ENCODE data around the gene REEP6. TPM values are rescaled to one million over a fixed set of nuclear protein-coding genes. Genes with fewer than 3 reads are reported as not detected.

Gene REEP6
- total RNA-seq, 1 experiment from 2014 or later, result 9.2 TPM

- no peak for DNase-seq (ENCODE audit: low read depth, low spot score)
- no TSS peak for BruUV-seq (replicated peaks)
- Histone ChIP-seq H3K36me3 (ENCODE audit: control insufficient read depth, insufficient read depth, low read length) (no peaks in the 10 kb centered on the region; the same call in 1 of the 2 replicates), H3K27ac (ENCODE audit: low read length) (no peak overlapping the region), H3K9me3 (ENCODE audit: control insufficient read depth, insufficient read depth, low read depth, low read length) (no peaks in the 10 kb centered on the region), H3K4me3 (ENCODE audit: low read depth in 2 of 2, low read length in 2 of 2) (no peak overlapping the region), H3K4me1 (ENCODE audit: control insufficient read depth, insufficient read depth, low read length) (peaks cover 4% of the 10 kb centered on the region), H3K27me3 (ENCODE audit: control insufficient read depth, insufficient read depth, low read length) (no peaks in the 10 kb centered on the region)
- ATAC-seq, result no peak
- POLR2A ChIA-PET, result no interaction called here
- CTCF ChIA-PET, result no interaction called here
- in situ Hi-C loops (cut with HindIII; ENCODE audit: low pct_unique_long_range_greater_than_20kb, low sequenced_read_pairs) (no loop called here), intact Hi-C loops (cut with micrococcal nuclease; ENCODE audit: unreplicated experiment) (no loop called here)
- TF ChIP-seq REST (IDR thresholded peaks at IDR 0.05; ENCODE audit: insufficient read depth in 1 of 2, low read depth in 2 of 2, low read length in 1 of 2) (no peak), POLR2AphosphoS5 (IDR thresholded peaks at IDR 0.05; ENCODE audit: low read depth, low read length) (no peak), SIN3A (IDR thresholded peaks at IDR 0.05; ENCODE audit: borderline replicate concordance, insufficient read depth, low read depth, low read length) (no peak), TCF7L2 (IDR thresholded peaks at IDR 0.05; ENCODE audit: low read depth, low read length) (no peak), CTCF (IDR thresholded peaks at IDR 0.05) (no peak)
These were observed 9.1 kb upstream of the REEP6 start for GRCh38 chr19:1481893-1482360.

GRCh38 chr19:1482361-1483130 is 8.4 kb upstream of the REEP6 start:
- ChIA-PET CTCF (no interaction called here), POLR2A (no interaction called here)
- Histone ChIP-seq H3K4me3 (ENCODE audit: low read depth in 2 of 2, low read length in 2 of 2) (no peak overlapping the region), H3K9me3 (ENCODE audit: control insufficient read depth, insufficient read depth, low read depth, low read length) (no peaks in the 10 kb centered on the region), H3K27me3 (ENCODE audit: control insufficient read depth, insufficient read depth, low read length) (no peaks in the 10 kb centered on the region), H3K27ac (ENCODE audit: low read length) (no peak overlapping the region), H3K36me3 (ENCODE audit: control insufficient read depth, insufficient read depth, low read length) (no peaks in the 10 kb centered on the region; the same call in 1 of the 2 replicates), H3K4me1 (ENCODE audit: control insufficient read depth, insufficient read depth, low read length) (no peaks in the 10 kb centered on the region; the same call in 1 of the 2 replicates)
- TF ChIP-seq REST (IDR thresholded peaks at IDR 0.05; ENCODE audit: insufficient read depth in 1 of 2, low read depth in 2 of 2, low read length in 1 of 2) (no peak), TCF7L2 (IDR thresholded peaks at IDR 0.05; ENCODE audit: low read depth, low read length) (no peak), SIN3A (IDR thresholded peaks at IDR 0.05; ENCODE audit: borderline replicate concordance, insufficient read depth, low read depth, low read length) (no peak), POLR2AphosphoS5 (IDR thresholded peaks at IDR 0.05; ENCODE audit: low read depth, low read length) (no peak), CTCF (IDR thresholded peaks at IDR 0.05) (no peak)
- DNase-seq (ENCODE audit: low read depth, low spot score) (no peak), ATAC-seq (no peak)
- intact Hi-C loops (cut with micrococcal nuclease; ENCODE audit: unreplicated experiment), result no loop called here
- BruUV-seq (replicated peaks), result no TSS peak
- in situ Hi-C loops (cut with HindIII; ENCODE audit: low pct_unique_long_range_greater_than_20kb, low sequenced_read_pairs), result no loop called here

Measured in Panc1 (cell line).